ENCODE data around the gene TAS2R3. TPM values are rescaled to one million over a fixed set of nuclear protein-coding genes. Genes with fewer than 3 reads are reported as not detected.

Gene TAS2R3
- total RNA-seq, 2 donors from 2014 or later: 1.1 to 5.2 TPM

DNA sequence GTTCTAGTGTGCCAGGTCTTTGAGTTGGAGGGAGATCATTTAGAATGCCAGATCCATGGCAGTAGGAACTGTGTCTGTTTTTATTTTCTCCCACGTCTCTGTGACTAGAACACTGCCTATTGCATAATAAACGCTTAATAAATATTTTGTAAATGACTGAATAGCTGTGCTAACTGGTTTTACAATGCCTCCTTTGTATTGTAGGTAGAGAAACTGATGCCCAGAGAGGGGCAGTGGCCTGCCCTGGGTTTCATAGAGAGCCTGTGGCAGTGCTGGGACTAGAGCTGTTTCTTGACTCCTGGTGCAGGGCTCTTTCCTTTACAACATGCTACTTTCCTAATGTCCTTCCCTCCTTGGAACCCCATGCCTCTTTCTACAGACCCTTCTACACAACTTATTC is 28.6 kb downstream of the TAS2R3 start:
- Histone ChIP-seq H3K27me3 (replicated peaks; ENCODE audit: insufficient read depth) (no peaks in the 10 kb centered on the region), H3K9me3 (no peaks in the 10 kb centered on the region), H3K27ac (no peak overlapping the region), H3K4me3 (no peak overlapping the region), H3K36me3 (no peaks in the 10 kb centered on the region), H3K4me1 (replicated peaks) (no peaks in the 10 kb centered on the region)
- DNase-seq (ENCODE audit: low spot score): no peak
- intact Hi-C loops (cut with DNase I): no loop called here
- TF ChIP-seq POLR2A (IDR thresholded peaks at IDR 0.05) (no peak), CTCF (IDR thresholded peaks at IDR 0.05) (no peak), POLR2AphosphoS5 (IDR thresholded peaks at IDR 0.05) (no peak)
- 79% methylated on average over 2 of the region's 2 CpGs for WGBS

Small RNAs within 50 kb of the gene (small RNA-seq; reads per million reads assigned to genes)
- gene RNU1-82P: 0 reads per million in 2 donors

Other genes with a start within 250 kb of the TAS2R3 start
- gene AGK, start 212.7 kb upstream of the TAS2R3 start, total RNA-seq: 10 to 100 TPM; 19.4 to 26.7 TPM
- 10 to 100 TPM; 18.1 to 18.9 TPM for gene DENND11, start 61.9 kb upstream of the TAS2R3 start, total RNA-seq
- not detected for gene WEE2, start 55.7 kb upstream of the TAS2R3 start, total RNA-seq
- 100 to 1,000 TPM; 109 to 115 TPM for gene SSBP1, start 25.7 kb upstream of the TAS2R3 start, total RNA-seq
- 1 to 10 TPM in 1 of 2 donors, under 1 TPM in 1; 0.87 to 2.2 TPM for gene TAS2R4, start 12.6 kb downstream of the TAS2R3 start, total RNA-seq
- 1 to 10 TPM; 2.5 to 4.0 TPM for gene TAS2R5, start 26.1 kb downstream of the TAS2R3 start, total RNA-seq
- under 1 TPM in 1 of 2 donors, not detected in 1; 0.51 TPM for gene PRSS37, start 77.4 kb downstream of the TAS2R3 start, total RNA-seq
- gene OR9A4, start 152.3 kb downstream of the TAS2R3 start, total RNA-seq: not detected
- 1 to 10 TPM in 1 of 2 donors, under 1 TPM in 1; 0.74 to 1.1 TPM for gene CLEC5A, start 182.9 kb downstream of the TAS2R3 start, total RNA-seq
- not detected for gene TAS2R38, start 209.7 kb downstream of the TAS2R3 start, total RNA-seq
- gene MGAM, start 231.8 kb downstream of the TAS2R3 start, total RNA-seq: 1 to 10 TPM in 1 of 2 donors, under 1 TPM in 1; 0.18 to 3.3 TPM

All from prostate gland (tissue), 2 donors.